GM12878 (cell line): Measurements from ENCODE around the gene ZNF670. TPM values are rescaled to one million over a fixed set of nuclear protein-coding genes. Genes with fewer than 3 reads are reported as not detected.

ENCODE experiments used
- ETV6 ChIP-seq, 2 experiments: fragments of 450-650 bp in 1 of 2; IDR thresholded peaks in 1 of 2; conservative IDR thresholded peaks in 1 of 2; 2 replicates each; pipeline ENCODE4 v1.6.1; 2014; ENCODE audit warnings: antibody characterized with exemption in 1 of 2, borderline replicate concordance in 1 of 2, low read depth in 1 of 2, mild to moderate bottlenecking in 1 of 2, moderate library complexity in 1 of 2
- GABPA ChIP-seq: IDR thresholded peaks from 2 replicates; pipeline ENCODE4 v1.6.1; 2014; ENCODE audit warnings: antibody characterized with exemption, low read depth, mild to moderate bottlenecking, inconsistent platforms
- MEF2A ChIP-seq: IDR thresholded peaks from 2 replicates; pipeline ENCODE4 v1.6.1; 2011; ENCODE audit warnings: low read depth, mild to moderate bottlenecking, low read length, moderate library complexity; ENCODE audit not compliant: insufficient read depth
- MYB ChIP-seq: fragments of 150-350 bp; IDR thresholded peaks from 2 replicates; pipeline ENCODE4 v1.6.1; 2014; ENCODE audit warnings: mild to moderate bottlenecking, low read depth, low read length, borderline replicate concordance
- NFXL1 ChIP-seq: fragments of 450-650 bp; IDR thresholded peaks from 2 replicates; pipeline ENCODE4 v1.6.1; 2017; ENCODE audit warnings: antibody characterized with exemption, mild to moderate bottlenecking, borderline replicate concordance
- NFYB ChIP-seq: IDR thresholded peaks from 2 replicates; pipeline ENCODE4 v1.6.1; 2011; ENCODE audit warnings: low read depth, mild to moderate bottlenecking, low read length, improper control_type of control experiment, moderate library complexity; ENCODE audit not compliant: insufficient read depth
- POLR2A ChIP-seq: IDR thresholded peaks from 2 replicates; pipeline ENCODE4 v1.6.1; 2011; ENCODE audit warnings: low read depth, mild to moderate bottlenecking, low read length
- SMARCA5 ChIP-seq: fragments of 450-650 bp; IDR thresholded peaks from 2 replicates; pipeline ENCODE4 v1.6.1; 2017; ENCODE audit warnings: mild to moderate bottlenecking
- SPI1 ChIP-seq: IDR thresholded peaks from 2 replicates; pipeline ENCODE4 v1.6.1; 2011; ENCODE audit warnings: low read depth, mild to moderate bottlenecking, low read length, moderate library complexity, borderline replicate concordance; ENCODE audit not compliant: insufficient read depth
- WRNIP1 ChIP-seq: IDR thresholded peaks from 2 replicates; pipeline ENCODE4 v1.6.1; 2011; ENCODE audit warnings: low read depth, low read length, improper control_type of control experiment, borderline replicate concordance
- polyA plus RNA-seq, 11 experiments: library from polyadenylated mRNA; depleted of rRNA in 4 of 11; unstranded in 6 of 11; stranded (reverse) in 5 of 11; fragments of >200 nt; fragmentation: Nextera tagmentation in 4 of 11; fragmentation: Illumina TruSeq in 1 of 11; extraction: Ambion mirVana in 4 of 11; extraction: Trizol in 1 of 11; gene quantifications; 1 replicate in 1 of 11; 2 replicates in 10 of 11; pipeline versions ENCODE4 v1.2.1 to v1.2.3, GENCODE V29; 2011 to 2016; ENCODE audit warnings: inconsistent platforms in 2 of 11, missing spikeins in 2 of 11, low read depth in 1 of 11
- total RNA-seq, 4 experiments: library from RNA; depleted of rRNA in 3 of 4; stranded (reverse); fragments of >200 nt in 3 of 4; fragmentation: Illumina TruSeq in 1 of 4; extraction: Trizol in 1 of 4; gene quantifications; 2 replicates each; pipeline versions ENCODE4 v1.2.1 to v1.2.3, GENCODE V29; 2013 to 2021
- TF ChIP-seq, protein P1 (sequence below): IDR thresholded peaks from 2 replicates; pipeline ENCODE4 v1.6.1; 2011; ENCODE audit warnings: low read depth, mild to moderate bottlenecking, low read length, moderate library complexity, borderline replicate concordance; ENCODE audit errors: extremely low read depth
- TF ChIP-seq, protein P2 (sequence below): fragments of 450-650 bp; IDR thresholded peaks from 2 replicates; pipeline ENCODE4 v1.6.1; 2017; ENCODE audit warnings: antibody characterized with exemption, mild to moderate bottlenecking, moderate library complexity
- TF ChIP-seq, protein P3 (sequence below): IDR thresholded peaks from 2 replicates; pipeline ENCODE4 v1.6.1; 2012; ENCODE audit warnings: improper control_type of control experiment, low read depth, low read length; ENCODE audit not compliant: insufficient replicate concordance

ZNF670 gene
- total and polyA plus RNA-seq, 10 of the 15 experiments (the other 5 are each of a cell fraction or from before 2014, with no cell fraction given): 3.0 to 9.0 (median 5.3) TPM

DNA sequence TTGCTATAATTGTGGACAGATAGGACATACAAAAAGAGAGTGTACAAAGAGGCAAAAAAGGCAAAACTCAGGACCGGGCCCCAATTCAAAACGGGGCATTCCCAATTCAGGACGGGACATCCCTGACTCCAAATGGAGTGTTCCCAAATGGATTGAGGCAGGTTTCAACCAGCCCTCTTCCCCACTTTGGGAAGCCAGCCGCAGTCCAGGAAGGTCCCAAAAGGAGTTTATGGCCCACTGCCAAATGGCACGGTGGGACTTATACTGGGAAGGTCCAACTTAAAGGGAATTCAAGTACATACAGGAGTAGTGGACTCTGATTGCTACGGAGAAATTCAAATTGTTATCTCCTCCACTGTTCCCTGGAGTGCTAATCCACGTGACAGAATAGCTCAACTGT lies 29.1 kb upstream of the ZNF670 start (continued):
- no peak for TF ChIP-seq POLR2A
- no peak for TF ChIP-seq SPI1
- TF ChIP-seq SMARCA5: no peak
- no peak for TF ChIP-seq NFYB
- no peak for TF ChIP-seq GABPA
- TF ChIP-seq, protein P1, sequence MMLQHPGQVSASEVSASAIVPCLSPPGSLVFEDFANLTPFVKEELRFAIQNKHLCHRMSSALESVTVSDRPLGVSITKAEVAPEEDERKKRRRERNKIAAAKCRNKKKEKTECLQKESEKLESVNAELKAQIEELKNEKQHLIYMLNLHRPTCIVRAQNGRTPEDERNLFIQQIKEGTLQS: no peak
- TF ChIP-seq NFXL1: no peak
- TF ChIP-seq, protein P2, sequence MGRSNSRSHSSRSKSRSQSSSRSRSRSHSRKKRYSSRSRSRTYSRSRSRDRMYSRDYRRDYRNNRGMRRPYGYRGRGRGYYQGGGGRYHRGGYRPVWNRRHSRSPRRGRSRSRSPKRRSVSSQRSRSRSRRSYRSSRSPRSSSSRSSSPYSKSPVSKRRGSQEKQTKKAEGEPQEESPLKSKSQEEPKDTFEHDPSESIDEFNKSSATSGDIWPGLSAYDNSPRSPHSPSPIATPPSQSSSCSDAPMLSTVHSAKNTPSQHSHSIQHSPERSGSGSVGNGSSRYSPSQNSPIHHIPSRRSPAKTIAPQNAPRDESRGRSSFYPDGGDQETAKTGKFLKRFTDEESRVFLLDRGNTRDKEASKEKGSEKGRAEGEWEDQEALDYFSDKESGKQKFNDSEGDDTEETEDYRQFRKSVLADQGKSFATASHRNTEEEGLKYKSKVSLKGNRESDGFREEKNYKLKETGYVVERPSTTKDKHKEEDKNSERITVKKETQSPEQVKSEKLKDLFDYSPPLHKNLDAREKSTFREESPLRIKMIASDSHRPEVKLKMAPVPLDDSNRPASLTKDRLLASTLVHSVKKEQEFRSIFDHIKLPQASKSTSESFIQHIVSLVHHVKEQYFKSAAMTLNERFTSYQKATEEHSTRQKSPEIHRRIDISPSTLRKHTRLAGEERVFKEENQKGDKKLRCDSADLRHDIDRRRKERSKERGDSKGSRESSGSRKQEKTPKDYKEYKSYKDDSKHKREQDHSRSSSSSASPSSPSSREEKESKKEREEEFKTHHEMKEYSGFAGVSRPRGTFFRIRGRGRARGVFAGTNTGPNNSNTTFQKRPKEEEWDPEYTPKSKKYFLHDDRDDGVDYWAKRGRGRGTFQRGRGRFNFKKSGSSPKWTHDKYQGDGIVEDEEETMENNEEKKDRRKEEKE: no peak
- TF ChIP-seq, protein P3, sequence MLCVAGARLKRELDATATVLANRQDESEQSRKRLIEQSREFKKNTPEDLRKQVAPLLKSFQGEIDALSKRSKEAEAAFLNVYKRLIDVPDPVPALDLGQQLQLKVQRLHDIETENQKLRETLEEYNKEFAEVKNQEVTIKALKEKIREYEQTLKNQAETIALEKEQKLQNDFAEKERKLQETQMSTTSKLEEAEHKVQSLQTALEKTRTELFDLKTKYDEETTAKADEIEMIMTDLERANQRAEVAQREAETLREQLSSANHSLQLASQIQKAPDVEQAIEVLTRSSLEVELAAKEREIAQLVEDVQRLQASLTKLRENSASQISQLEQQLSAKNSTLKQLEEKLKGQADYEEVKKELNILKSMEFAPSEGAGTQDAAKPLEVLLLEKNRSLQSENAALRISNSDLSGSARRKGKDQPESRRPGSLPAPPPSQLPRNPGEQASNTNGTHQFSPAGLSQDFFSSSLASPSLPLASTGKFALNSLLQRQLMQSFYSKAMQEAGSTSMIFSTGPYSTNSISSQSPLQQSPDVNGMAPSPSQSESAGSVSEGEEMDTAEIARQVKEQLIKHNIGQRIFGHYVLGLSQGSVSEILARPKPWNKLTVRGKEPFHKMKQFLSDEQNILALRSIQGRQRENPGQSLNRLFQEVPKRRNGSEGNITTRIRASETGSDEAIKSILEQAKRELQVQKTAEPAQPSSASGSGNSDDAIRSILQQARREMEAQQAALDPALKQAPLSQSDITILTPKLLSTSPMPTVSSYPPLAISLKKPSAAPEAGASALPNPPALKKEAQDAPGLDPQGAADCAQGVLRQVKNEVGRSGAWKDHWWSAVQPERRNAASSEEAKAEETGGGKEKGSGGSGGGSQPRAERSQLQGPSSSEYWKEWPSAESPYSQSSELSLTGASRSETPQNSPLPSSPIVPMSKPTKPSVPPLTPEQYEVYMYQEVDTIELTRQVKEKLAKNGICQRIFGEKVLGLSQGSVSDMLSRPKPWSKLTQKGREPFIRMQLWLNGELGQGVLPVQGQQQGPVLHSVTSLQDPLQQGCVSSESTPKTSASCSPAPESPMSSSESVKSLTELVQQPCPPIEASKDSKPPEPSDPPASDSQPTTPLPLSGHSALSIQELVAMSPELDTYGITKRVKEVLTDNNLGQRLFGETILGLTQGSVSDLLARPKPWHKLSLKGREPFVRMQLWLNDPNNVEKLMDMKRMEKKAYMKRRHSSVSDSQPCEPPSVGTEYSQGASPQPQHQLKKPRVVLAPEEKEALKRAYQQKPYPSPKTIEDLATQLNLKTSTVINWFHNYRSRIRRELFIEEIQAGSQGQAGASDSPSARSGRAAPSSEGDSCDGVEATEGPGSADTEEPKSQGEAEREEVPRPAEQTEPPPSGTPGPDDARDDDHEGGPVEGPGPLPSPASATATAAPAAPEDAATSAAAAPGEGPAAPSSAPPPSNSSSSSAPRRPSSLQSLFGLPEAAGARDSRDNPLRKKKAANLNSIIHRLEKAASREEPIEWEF: no peak
- TF ChIP-seq WRNIP1: no peak
- no peak for TF ChIP-seq MEF2A
- no peak for TF ChIP-seq MYB
- TF ChIP-seq ETV6 (conservative IDR thresholded peaks at IDR 0.05 in 1 of 2, IDR thresholded peaks at IDR 0.05 in 1 of 2; ENCODE audit: borderline replicate concordance in 1 of 2, low read depth in 1 of 2): no peak
